Measurements from ENCODE around the gene DNAH6. TPM values are rescaled to one million over a fixed set of nuclear protein-coding genes. Genes with fewer than 3 reads are reported as not detected.

Gene DNAH6
- total RNA-seq, 1 experiment from 2014 or later = 0.39 TPM

DNA sequence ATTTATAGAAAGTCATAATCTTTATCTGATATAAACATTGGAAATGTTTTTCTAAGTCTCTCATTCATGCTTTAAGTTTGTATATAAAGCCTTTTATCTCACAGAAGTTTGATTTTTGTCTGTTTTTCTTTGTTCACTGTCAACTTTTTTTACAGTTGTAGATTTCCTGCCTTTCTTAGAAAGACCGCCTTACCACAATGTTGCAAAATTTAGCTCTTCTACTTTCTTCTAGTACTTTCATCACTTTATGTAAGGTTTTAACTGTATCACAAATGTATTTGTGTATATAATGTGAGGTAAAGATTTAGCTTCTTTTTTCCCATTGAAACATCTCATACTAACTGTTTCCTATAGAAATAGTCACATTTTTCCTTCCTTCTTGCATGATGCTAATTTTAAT lies 136.1 kb downstream of the DNAH6 start:
- DNase-seq (ENCODE audit: low spot score) = no peak
- no peaks in the 10 kb centered on the region for H3K36me3 Mint-ChIP-seq
- CTCF ChIA-PET = interaction anchor here (1.2 to 3.7 kb wide), 3 partner anchors 89 to 230 kb away, joined by 3 to 19 read pairs (median 4); no protein-coding TSS in a partner anchor
- H3K27me3 Mint-ChIP-seq (ENCODE audit: low read depth) = peaks cover 4% of the 10 kb centered on the region
- no peak overlapping the region for H3K27ac Mint-ChIP-seq
- POLR2A ChIA-PET = no interaction called here
- no peak for ATAC-seq
- TF ChIP-seq RELA (CRISPR knock-in tag; IDR thresholded peaks at IDR 0.05; ENCODE audit: borderline replicate concordance) (no peak), MYBL2 (CRISPR knock-in tag; IDR thresholded peaks at IDR 0.05) (no peak), EMX1 (CRISPR knock-in tag; IDR thresholded peaks at IDR 0.05) (no peak), ZNF219 (CRISPR knock-in tag; IDR thresholded peaks at IDR 0.05; ENCODE audit: borderline replicate concordance) (no peak), SOX15 (CRISPR knock-in tag; IDR thresholded peaks at IDR 0.05) (no peak), HMGA2 (CRISPR knock-in tag; IDR thresholded peaks at IDR 0.05) (no peak), CREB1 (CRISPR knock-in tag; IDR thresholded peaks at IDR 0.05) (no peak), NFATC4 (CRISPR knock-in tag; IDR thresholded peaks at IDR 0.05) (no peak), ZNF263 (CRISPR knock-in tag; IDR thresholded peaks at IDR 0.05; ENCODE audit: low read depth) (no peak)
- TF ChIP-seq, protein P1, sequence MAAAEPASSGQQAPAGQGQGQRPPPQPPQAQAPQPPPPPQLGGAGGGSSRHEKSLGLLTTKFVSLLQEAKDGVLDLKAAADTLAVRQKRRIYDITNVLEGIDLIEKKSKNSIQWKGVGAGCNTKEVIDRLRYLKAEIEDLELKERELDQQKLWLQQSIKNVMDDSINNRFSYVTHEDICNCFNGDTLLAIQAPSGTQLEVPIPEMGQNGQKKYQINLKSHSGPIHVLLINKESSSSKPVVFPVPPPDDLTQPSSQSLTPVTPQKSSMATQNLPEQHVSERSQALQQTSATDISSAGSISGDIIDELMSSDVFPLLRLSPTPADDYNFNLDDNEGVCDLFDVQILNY (CRISPR knock-in tag; IDR thresholded peaks at IDR 0.05) = no peak
- TF ChIP-seq, protein P2, sequence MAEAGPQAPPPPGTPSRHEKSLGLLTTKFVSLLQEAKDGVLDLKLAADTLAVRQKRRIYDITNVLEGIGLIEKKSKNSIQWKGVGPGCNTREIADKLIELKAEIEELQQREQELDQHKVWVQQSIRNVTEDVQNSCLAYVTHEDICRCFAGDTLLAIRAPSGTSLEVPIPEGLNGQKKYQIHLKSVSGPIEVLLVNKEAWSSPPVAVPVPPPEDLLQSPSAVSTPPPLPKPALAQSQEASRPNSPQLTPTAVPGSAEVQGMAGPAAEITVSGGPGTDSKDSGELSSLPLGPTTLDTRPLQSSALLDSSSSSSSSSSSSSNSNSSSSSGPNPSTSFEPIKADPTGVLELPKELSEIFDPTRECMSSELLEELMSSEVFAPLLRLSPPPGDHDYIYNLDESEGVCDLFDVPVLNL (CRISPR knock-in tag; IDR thresholded peaks at IDR 0.05; ENCODE audit: borderline replicate concordance, low read depth) = no peak
- TF ChIP-seq, protein P3, sequence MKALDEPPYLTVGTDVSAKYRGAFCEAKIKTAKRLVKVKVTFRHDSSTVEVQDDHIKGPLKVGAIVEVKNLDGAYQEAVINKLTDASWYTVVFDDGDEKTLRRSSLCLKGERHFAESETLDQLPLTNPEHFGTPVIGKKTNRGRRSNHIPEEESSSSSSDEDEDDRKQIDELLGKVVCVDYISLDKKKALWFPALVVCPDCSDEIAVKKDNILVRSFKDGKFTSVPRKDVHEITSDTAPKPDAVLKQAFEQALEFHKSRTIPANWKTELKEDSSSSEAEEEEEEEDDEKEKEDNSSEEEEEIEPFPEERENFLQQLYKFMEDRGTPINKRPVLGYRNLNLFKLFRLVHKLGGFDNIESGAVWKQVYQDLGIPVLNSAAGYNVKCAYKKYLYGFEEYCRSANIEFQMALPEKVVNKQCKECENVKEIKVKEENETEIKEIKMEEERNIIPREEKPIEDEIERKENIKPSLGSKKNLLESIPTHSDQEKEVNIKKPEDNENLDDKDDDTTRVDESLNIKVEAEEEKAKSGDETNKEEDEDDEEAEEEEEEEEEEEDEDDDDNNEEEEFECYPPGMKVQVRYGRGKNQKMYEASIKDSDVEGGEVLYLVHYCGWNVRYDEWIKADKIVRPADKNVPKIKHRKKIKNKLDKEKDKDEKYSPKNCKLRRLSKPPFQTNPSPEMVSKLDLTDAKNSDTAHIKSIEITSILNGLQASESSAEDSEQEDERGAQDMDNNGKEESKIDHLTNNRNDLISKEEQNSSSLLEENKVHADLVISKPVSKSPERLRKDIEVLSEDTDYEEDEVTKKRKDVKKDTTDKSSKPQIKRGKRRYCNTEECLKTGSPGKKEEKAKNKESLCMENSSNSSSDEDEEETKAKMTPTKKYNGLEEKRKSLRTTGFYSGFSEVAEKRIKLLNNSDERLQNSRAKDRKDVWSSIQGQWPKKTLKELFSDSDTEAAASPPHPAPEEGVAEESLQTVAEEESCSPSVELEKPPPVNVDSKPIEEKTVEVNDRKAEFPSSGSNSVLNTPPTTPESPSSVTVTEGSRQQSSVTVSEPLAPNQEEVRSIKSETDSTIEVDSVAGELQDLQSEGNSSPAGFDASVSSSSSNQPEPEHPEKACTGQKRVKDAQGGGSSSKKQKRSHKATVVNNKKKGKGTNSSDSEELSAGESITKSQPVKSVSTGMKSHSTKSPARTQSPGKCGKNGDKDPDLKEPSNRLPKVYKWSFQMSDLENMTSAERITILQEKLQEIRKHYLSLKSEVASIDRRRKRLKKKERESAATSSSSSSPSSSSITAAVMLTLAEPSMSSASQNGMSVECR (CRISPR knock-in tag; IDR thresholded peaks at IDR 0.05; ENCODE audit: borderline replicate concordance) = no peak
- TF ChIP-seq, protein P4, sequence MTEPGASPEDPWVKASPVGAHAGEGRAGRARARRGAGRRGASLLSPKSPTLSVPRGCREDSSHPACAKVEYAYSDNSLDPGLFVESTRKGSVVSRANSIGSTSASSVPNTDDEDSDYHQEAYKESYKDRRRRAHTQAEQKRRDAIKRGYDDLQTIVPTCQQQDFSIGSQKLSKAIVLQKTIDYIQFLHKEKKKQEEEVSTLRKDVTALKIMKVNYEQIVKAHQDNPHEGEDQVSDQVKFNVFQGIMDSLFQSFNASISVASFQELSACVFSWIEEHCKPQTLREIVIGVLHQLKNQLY (CRISPR knock-in tag; IDR thresholded peaks at IDR 0.05) = no peak
- no peak overlapping the region for H3K4me3 Mint-ChIP-seq
- no peaks in the 10 kb centered on the region for H3K9me3 Mint-ChIP-seq
- H3K4me1 Mint-ChIP-seq = peaks cover 5% of the 10 kb centered on the region; the same call in 1 of the 2 replicates

DNA sequence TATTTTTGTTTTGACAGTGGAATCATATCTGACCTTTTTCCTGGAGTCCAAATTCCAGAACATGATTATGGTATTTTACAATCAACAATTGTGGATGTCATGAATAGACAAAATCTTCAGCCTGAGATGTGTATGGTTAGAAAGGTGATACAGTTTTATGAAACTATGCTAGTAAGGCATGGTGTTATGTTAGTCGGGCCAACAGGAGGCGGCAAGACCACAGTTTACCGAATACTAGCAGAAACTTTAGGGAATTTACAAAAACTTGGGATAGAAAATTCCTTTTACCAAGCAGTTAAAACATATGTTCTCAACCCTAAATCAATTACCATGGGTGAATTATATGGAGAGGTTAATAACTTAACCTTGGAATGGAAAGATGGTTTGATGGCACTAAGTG lies 137.0 kb downstream of the DNAH6 start:
- CTCF ChIA-PET = interaction anchor here (0.8 to 3.7 kb wide), 4 partner anchors 88 to 273 kb away, joined by 3 to 19 read pairs (median 4); no protein-coding TSS in a partner anchor
- no peak overlapping the region for H3K27ac Mint-ChIP-seq
- DNase-seq (ENCODE audit: low spot score) = no peak
- TF ChIP-seq CBFB (CRISPR knock-in tag; IDR thresholded peaks at IDR 0.05; ENCODE audit: low read depth) (no peak), MXD4 (CRISPR knock-in tag; IDR thresholded peaks at IDR 0.05; ENCODE audit: borderline replicate concordance) (no peak), ZNF671 (CRISPR knock-in tag; IDR thresholded peaks at IDR 0.05) (no peak), TEAD4 (CRISPR knock-in tag; IDR thresholded peaks at IDR 0.05) (no peak), JUN (CRISPR knock-in tag; IDR thresholded peaks at IDR 0.05) (no peak), ZNF138 (CRISPR knock-in tag; conservative IDR thresholded peaks at IDR 0.05) (no peak), RELA (CRISPR knock-in tag; IDR thresholded peaks at IDR 0.05; ENCODE audit: borderline replicate concordance) (no peak), ATF1 (CRISPR knock-in tag; IDR thresholded peaks at IDR 0.05) (no peak), ZNF219 (CRISPR knock-in tag; IDR thresholded peaks at IDR 0.05; ENCODE audit: borderline replicate concordance) (no peak), GRHL2 (CRISPR knock-in tag; IDR thresholded peaks at IDR 0.05; ENCODE audit: insufficient replicate concordance, severe bottlenecking) (no peak), NR2C2 (CRISPR knock-in tag; IDR thresholded peaks at IDR 0.05) (no peak)
- TF ChIP-seq, protein P5, sequence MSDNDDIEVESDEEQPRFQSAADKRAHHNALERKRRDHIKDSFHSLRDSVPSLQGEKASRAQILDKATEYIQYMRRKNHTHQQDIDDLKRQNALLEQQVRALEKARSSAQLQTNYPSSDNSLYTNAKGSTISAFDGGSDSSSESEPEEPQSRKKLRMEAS (CRISPR knock-in tag; IDR thresholded peaks at IDR 0.05) = no peak
- TF ChIP-seq, protein P6, sequence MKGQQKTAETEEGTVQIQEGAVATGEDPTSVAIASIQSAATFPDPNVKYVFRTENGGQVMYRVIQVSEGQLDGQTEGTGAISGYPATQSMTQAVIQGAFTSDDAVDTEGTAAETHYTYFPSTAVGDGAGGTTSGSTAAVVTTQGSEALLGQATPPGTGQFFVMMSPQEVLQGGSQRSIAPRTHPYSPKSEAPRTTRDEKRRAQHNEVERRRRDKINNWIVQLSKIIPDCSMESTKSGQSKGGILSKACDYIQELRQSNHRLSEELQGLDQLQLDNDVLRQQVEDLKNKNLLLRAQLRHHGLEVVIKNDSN (CRISPR knock-in tag; IDR thresholded peaks at IDR 0.05) = no peak
- TF ChIP-seq, protein P7, sequence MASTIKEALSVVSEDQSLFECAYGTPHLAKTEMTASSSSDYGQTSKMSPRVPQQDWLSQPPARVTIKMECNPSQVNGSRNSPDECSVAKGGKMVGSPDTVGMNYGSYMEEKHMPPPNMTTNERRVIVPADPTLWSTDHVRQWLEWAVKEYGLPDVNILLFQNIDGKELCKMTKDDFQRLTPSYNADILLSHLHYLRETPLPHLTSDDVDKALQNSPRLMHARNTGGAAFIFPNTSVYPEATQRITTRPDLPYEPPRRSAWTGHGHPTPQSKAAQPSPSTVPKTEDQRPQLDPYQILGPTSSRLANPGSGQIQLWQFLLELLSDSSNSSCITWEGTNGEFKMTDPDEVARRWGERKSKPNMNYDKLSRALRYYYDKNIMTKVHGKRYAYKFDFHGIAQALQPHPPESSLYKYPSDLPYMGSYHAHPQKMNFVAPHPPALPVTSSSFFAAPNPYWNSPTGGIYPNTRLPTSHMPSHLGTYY (CRISPR knock-in tag; IDR thresholded peaks at IDR 0.05) = no peak
- TF ChIP-seq, protein P8, sequence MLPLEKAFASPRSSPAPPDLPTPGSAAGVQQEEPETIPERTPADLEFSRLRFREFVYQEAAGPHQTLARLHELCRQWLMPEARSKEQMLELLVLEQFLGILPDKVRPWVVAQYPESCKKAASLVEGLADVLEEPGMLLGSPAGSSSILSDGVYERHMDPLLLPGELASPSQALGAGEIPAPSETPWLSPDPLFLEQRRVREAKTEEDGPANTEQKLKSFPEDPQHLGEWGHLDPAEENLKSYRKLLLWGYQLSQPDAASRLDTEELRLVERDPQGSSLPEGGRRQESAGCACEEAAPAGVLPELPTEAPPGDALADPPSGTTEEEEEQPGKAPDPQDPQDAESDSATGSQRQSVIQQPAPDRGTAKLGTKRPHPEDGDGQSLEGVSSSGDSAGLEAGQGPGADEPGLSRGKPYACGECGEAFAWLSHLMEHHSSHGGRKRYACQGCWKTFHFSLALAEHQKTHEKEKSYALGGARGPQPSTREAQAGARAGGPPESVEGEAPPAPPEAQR (CRISPR knock-in tag; IDR thresholded peaks at IDR 0.05) = no peak

More for the DNA sequence above, 137.0 kb downstream of the DNAH6 start:
- Mint-ChIP-seq H3K27me3 (ENCODE audit: low read depth) (peaks cover 4% of the 10 kb centered on the region), H3K36me3 (no peaks in the 10 kb centered on the region), H3K9me3 (no peaks in the 10 kb centered on the region), H3K4me1 (peaks cover 5% of the 10 kb centered on the region; the same call in 1 of the 2 replicates), H3K4me3 (no peak overlapping the region)
- POLR2A ChIA-PET = no interaction called here
- no peak for ATAC-seq

All from WTC11 (cell line).